Activated B cell treated with CpG ODN at 0.5 μM for 24 hours (primary cell): ENCODE results near the gene ARRDC1. TPM values are rescaled to one million over a fixed set of nuclear protein-coding genes. Genes with fewer than 3 reads are reported as not detected.

ENCODE experiments used
- ATAC-seq: fragments of 200-7000 bp; cut with Tn5 transposase; one replicate; pipeline ENCODE4 v1.10.0; 2021; ENCODE audit warnings: low read depth, mild to moderate bottlenecking, moderate library complexity
- CTCF ChIA-PET: fragments of 350-600 bp; sonication (Branson Sonifier 250); formaldehyde crosslinking; loops from one replicate; lab custom pipeline; 2021; ENCODE audit warnings: antibody characterized with exemption; lab: Charles Lee
- POLR2A ChIA-PET: fragments of 350-600 bp; sonication (Branson Sonifier 250); formaldehyde crosslinking; loops from one replicate; lab custom pipeline; 2021; ENCODE audit warnings: antibody characterized with exemption; lab: Charles Lee
- DNase-seq: peaks from one replicate; pipeline ENCODE4 v3.0.0; 2022
- H3K27ac Mint-ChIP-seq: one replicate; pipeline ENCODE4 v1.8.0; 2020; ENCODE audit warnings: mixed read lengths
- H3K27me3 Mint-ChIP-seq: one replicate; pipeline ENCODE4 v1.8.0; 2021; ENCODE audit warnings: mixed read lengths
- H3K36me3 Mint-ChIP-seq: one replicate; pipeline ENCODE4 v1.8.0; 2021; ENCODE audit warnings: low read depth, mixed read lengths
- H3K4me1 Mint-ChIP-seq: one replicate; pipeline ENCODE4 v1.8.0; 2021; ENCODE audit warnings: mixed read lengths
- H3K4me3 Mint-ChIP-seq: one replicate; pipeline ENCODE4 v1.8.0; 2020; ENCODE audit warnings: mild to moderate bottlenecking, mixed read lengths
- H3K9me3 Mint-ChIP-seq: one replicate; pipeline ENCODE4 v1.8.0; 2020; ENCODE audit warnings: mixed read lengths
- CTCF ChIP-seq: fragments of 200-600 bp; IDR thresholded peaks from one replicate; pipeline ENCODE4 v1.8.0; 2022; ENCODE audit warnings: antibody characterized with exemption, mild to moderate bottlenecking
- intact Hi-C: fragments of 100-400 bp; cut with micrococcal nuclease; formaldehyde crosslinking; loops from one replicate; pipeline ENCODE4 v1.15.1; 2024
- total RNA-seq: library from RNA; stranded (reverse); gene quantifications from 2 replicates; pipeline ENCODE4 v1.2.3, GENCODE V29; 2022

The ARRDC1 gene
- total RNA-seq, 1 donor from 2014 or later: 58.3 TPM

DNA sequence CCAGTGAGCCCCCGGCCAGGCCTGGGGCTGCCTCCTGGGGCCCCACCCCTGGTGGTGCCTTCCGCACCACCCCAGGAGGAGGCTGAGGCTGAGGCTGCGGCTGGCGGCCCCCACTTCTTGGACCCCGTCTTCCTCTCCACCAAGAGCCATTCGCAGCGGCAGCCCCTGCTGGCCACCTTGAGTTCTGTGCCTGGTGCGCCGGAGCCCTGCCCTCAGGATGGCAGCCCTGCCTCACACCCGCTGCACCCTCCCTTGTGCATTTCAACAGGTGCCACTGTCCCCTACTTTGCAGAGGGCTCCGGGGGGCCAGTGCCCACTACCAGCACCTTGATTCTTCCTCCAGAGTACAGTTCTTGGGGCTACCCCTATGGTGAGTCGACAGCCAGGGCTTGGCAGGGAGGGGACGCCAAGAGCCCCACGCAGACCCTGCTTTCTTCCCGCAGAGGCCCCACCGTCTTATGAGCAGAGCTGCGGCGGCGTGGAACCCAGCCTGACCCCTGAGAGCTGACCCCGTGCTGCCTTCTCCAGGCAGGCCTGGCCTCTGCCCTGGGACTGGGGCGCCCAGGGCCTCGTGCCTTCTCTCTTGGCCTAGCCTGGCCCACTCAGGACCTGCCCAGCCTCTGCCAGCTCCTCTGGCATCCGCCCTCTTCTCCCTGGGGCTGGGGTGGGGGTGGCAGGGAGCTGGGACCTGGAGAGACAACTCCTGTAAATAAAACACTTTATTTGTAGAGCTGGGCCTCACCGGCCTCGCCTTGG, 9.3 kb downstream of the ARRDC1 start:
- ChIA-PET POLR2A (interaction anchor here (0.6 kb wide), 1 partner anchor 49 kb away, joined by 4 read pairs; no protein-coding TSS in a partner anchor), CTCF (no interaction called here)
- Mint-ChIP-seq H3K9me3 (no peaks in the 10 kb centered on the region), H3K27ac (no peak overlapping the region), H3K36me3 (peaks cover 22% of the 10 kb centered on the region), H3K27me3 (no peaks in the 10 kb centered on the region), H3K4me3 (no peak overlapping the region), H3K4me1 (peaks cover 34% of the 10 kb centered on the region)
- no peak for TF ChIP-seq CTCF
- ATAC-seq (no peak), DNase-seq (no peak)
- intact Hi-C loops: no loop called here

DNA sequence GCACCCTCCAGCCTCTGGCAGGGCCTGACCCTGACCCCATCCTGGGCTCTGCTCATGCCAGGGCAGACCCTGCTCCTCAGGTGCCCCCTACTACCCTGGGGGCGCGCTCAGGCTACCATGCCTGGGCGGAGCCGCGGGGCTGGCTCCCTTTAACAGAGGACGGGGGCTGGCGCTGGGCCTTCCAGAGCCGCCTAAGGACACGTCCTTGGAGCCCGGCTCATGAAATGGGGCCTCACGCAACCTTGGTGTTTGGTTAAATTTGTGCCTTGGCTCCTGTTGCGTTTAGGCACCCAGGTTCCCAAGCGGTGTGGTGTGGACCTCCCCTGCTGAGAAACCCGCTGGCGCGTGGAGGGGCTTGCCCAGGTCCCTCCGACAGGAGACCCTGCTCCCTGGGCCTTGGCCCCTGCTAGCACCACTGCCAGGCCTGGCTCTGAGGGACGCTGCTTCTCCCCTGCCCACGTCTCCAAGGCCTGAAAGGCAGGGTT, 9.9 kb downstream of the ARRDC1 start:
- intact Hi-C loops: no loop called here
- no peak for TF ChIP-seq CTCF
- no peak for ATAC-seq
- Mint-ChIP-seq H3K4me3 (no peak overlapping the region), H3K9me3 (no peaks in the 10 kb centered on the region), H3K4me1 (peaks cover 40% of the 10 kb centered on the region), H3K27me3 (no peaks in the 10 kb centered on the region), H3K36me3 (peaks cover 24% of the 10 kb centered on the region), H3K27ac (no peak overlapping the region)
- CTCF ChIA-PET: no interaction called here
- no peak for DNase-seq
- POLR2A ChIA-PET: interaction anchor here (0.6 kb wide), 1 partner anchor 49 kb away, joined by 4 read pairs; no protein-coding TSS in a partner anchor

- Mint-ChIP-seq H3K27ac (peak within 1 kb of the TSS; percentile 92), H3K4me3 (peak within 1 kb of the TSS; percentile 91), H3K36me3 (peaks cover 28% of the 10 kb centered on the region), H3K27me3 (no peaks in the 10 kb centered on the region), H3K4me1 (peaks cover 45% of the 10 kb centered on the region), H3K9me3 (no peaks in the 10 kb centered on the region)
- POLR2A ChIA-PET: interaction anchor here (0.6 to 2.3 kb wide), 18 partner anchors 10 to 510 kb away, joined by 3 to 30 read pairs (median 4); partner anchors contain the start of genes ARRDC1, MRPL41, TOR4A and TUBB4B
- TF ChIP-seq CTCF: no peak
- intact Hi-C loops: loop anchor here (1.0 kb wide), 4 partner anchors 10 to 68 kb away; partner anchors contain the start of genes ARRDC1, DPH7 and PNPLA7
- ATAC-seq (peak; percentile 89), DNase-seq (peak; percentile 98)
- CTCF ChIA-PET: interaction anchor here (1.3 kb wide), 1 partner anchor 55 kb away, joined by 3 read pairs; no protein-coding TSS in a partner anchor
Observed at GRCh38 chr9:137618105-137619067, 12.9 kb downstream of the ARRDC1 start, which contains the start of gene EHMT1. TSS of gene EHMT1 (plus strand) at chr9:137619005. CDS start at chr9:137619029, 24 bp downstream.

DNA sequence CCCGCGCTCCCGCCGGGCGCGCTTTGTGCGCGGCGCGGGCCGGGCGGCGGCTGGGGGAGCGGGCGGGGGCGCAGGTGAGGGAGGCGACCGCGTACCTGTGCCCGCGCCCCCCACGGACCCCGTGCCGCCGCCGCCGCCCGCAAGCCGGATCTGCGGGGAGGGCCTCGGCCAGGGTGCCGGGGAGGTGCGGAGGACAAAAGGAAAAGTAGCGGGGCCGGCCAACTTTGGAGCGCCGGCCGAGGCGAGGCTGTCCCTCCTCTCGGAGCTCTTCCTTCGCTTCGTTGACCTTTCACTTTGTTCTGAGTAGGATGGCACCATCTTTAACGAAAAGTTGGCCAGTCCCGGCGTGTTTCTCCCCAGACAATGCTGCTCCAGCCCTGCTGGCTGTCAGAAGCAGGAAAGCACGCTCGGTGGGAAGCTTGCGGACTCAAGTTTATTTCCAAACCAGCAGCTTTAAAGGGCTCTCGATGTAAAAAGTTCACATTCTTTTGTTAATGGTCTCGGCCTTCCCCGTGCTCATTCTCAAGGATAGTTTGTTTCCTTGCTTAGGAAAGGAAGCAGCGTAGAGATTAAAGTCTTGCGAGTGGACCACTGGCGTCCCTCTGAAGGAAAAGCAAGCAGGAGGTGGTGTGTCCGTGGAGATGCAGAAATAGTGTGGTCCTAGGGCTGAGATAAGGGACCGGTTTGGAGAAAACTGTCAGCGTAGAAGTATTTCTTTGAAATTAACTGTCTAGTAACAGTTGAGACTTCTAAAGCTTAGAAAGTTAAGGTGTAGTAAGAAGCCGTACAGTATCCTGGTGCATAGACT, 14.0 kb downstream of the ARRDC1 start:
- peaks cover 26% of the 10 kb centered on the region for H3K36me3 Mint-ChIP-seq
- POLR2A ChIA-PET: interaction anchor here (0.6 to 2.3 kb wide), 16 partner anchors 9 to 509 kb away, joined by 3 to 30 read pairs (median 4); partner anchors contain the start of genes ARRDC1, MRPL41, TOR4A and TUBB4B
- H3K9me3 Mint-ChIP-seq: no peaks in the 10 kb centered on the region
- CTCF ChIA-PET: interaction anchor here (1.0 to 1.3 kb wide), 2 partner anchors 54 to 76 kb away, joined by 3 read pairs; no protein-coding TSS in a partner anchor
- no peak for TF ChIP-seq CTCF
- peak overlapping the region; percentile 90 for H3K27ac Mint-ChIP-seq
- H3K27me3 Mint-ChIP-seq: no peaks in the 10 kb centered on the region
- ATAC-seq (peak; percentile 29), DNase-seq (peak; percentile 42)
- H3K4me1 Mint-ChIP-seq: peaks cover 48% of the 10 kb centered on the region
- H3K4me3 Mint-ChIP-seq: peak overlapping the region; percentile 91
- intact Hi-C loops: loop anchor here (1.0 kb wide), 2 partner anchors 9 to 69 kb away; partner anchors contain the start of gene PNPLA7
